PFSK-1 (cell line): Measurements from ENCODE around the gene THNSL1.

Experiments used
- REST ChIP-seq, 2 experiments: IDR thresholded peaks; 2 replicates each; pipeline versions ENCODE4 v1.6.1 to v1.8.0; 2011 to 2012; ENCODE audit warnings: low read depth in 2 of 2, low read length in 2 of 2, control low read depth in 1 of 2, inconsistent platforms in 1 of 2, mild to moderate bottlenecking in 1 of 2, moderate library complexity in 1 of 2; ENCODE audit not compliant: insufficient read depth in 1 of 2
- SIN3A ChIP-seq: IDR thresholded peaks from 2 replicates; pipeline ENCODE4 v1.6.1; 2012; ENCODE audit warnings: mild to moderate bottlenecking, low read length, moderate library complexity, borderline replicate concordance; ENCODE audit not compliant: insufficient read depth

- no peak for TF ChIP-seq REST (IDR thresholded peaks at IDR 0.05; ENCODE audit: insufficient read depth in 1 of 2, low read depth in 2 of 2, low read length in 2 of 2)
- TF ChIP-seq SIN3A = no peak
Measured at GRCh38 chr10:25075825-25076224, 59.4 kb downstream of the THNSL1 start.
